A673 (cell line): ENCODE data around the gene ZNF408.

ENCODE experiments used
- EZH2 ChIP-seq: fragments of 200-600 bp; sonication (generic); IDR thresholded peaks from 2 replicates; pipeline ENCODE4 v1.6.1; 2017; ENCODE audit warnings: borderline replicate concordance, low read depth, mild to moderate bottlenecking, mixed read lengths, antibody characterized with exemption, low read length; ENCODE audit not compliant: poor library complexity, severe bottlenecking
- TF ChIP-seq, protein P1 (sequence below): fragments of 300-800, 200-600 bp; sonication (generic); conservative IDR thresholded peaks from 2 replicates; pipeline ENCODE4 v1.5.1; 2017; ENCODE audit warnings: low read depth, mild to moderate bottlenecking, antibody characterized with exemption, low read length, moderate library complexity, mixed read lengths

DNA sequence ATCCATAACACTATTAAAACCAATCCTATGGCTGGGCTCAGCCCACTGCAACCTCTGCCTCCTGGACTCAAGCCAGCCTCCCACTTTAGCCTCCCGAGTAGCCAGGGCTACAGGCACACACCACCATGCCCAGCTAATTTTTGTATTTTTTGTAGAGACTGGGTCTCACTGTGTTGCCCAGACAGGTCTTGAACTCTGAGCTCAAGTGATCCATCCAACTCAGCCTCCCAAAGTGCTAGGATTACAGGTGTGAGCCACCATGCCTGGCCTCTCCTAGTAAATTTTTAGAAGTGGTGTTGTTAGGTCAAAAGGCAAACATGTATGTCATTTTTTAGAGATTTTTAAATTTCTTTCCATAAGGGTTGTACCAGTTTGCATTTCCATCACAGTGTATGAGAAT is 32.4 kb downstream of the ZNF408 start:
- TF ChIP-seq, protein P1, sequence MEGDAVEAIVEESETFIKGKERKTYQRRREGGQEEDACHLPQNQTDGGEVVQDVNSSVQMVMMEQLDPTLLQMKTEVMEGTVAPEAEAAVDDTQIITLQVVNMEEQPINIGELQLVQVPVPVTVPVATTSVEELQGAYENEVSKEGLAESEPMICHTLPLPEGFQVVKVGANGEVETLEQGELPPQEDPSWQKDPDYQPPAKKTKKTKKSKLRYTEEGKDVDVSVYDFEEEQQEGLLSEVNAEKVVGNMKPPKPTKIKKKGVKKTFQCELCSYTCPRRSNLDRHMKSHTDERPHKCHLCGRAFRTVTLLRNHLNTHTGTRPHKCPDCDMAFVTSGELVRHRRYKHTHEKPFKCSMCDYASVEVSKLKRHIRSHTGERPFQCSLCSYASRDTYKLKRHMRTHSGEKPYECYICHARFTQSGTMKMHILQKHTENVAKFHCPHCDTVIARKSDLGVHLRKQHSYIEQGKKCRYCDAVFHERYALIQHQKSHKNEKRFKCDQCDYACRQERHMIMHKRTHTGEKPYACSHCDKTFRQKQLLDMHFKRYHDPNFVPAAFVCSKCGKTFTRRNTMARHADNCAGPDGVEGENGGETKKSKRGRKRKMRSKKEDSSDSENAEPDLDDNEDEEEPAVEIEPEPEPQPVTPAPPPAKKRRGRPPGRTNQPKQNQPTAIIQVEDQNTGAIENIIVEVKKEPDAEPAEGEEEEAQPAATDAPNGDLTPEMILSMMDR: no peak
- TF ChIP-seq EZH2: no peak
